NCI-H1105 treated with DMSO at 0.1 percent for 48 hours (cell line): ENCODE results near the gene IDNK.

Experiments used
- DNase-seq: peaks from one replicate; lab custom pipeline; 2025; lab: John Stamatoyannopoulos, UW

IDNK gene

GRCh38 chr9:83633676-83634075 is 10.7 kb downstream of the IDNK start:
- DNase-seq, result no peak

- DNase-seq, result no peak
Measured at GRCh38 chr9:83636813-83637212, 13.9 kb downstream of the IDNK start.

GRCh38 chr9:83637389-83637788 is 14.4 kb downstream of the IDNK start:
- no peak for DNase-seq

- no peak for DNase-seq
Measured at GRCh38 chr9:83639266-83639665, 16.3 kb downstream of the IDNK start.

GRCh38 chr9:83642793-83643192 is 19.9 kb downstream of the IDNK start:
- no peak for DNase-seq

GRCh38 chr9:83646500-83647239 is 23.7 kb downstream of the IDNK start:
- no peak for DNase-seq

- DNase-seq, result peak; percentile 11
Measured at GRCh38 chr9:83649080-83649479, 26.1 kb downstream of the IDNK start.

GRCh38 chr9:83649515-83649914 is 26.6 kb downstream of the IDNK start:
- no peak for DNase-seq

- DNase-seq, result no peak
Measured at GRCh38 chr9:83651558-83651957, 28.6 kb downstream of the IDNK start.

GRCh38 chr9:83652433-83652832 is 29.5 kb downstream of the IDNK start:
- no peak for DNase-seq

GRCh38 chr9:83655433-83655832 is 32.5 kb downstream of the IDNK start:
- no peak for DNase-seq

GRCh38 chr9:83656032-83656680 is 33.2 kb downstream of the IDNK start:
- DNase-seq, result no peak

- DNase-seq, result no peak
Measured at GRCh38 chr9:83656952-83657351, 34.0 kb downstream of the IDNK start.

- no peak for DNase-seq
Measured at GRCh38 chr9:83662933-83663332, 40.0 kb downstream of the IDNK start.

- DNase-seq, result no peak
Measured at GRCh38 chr9:83665580-83666200, 42.7 kb downstream of the IDNK start.

- DNase-seq, result no peak
Measured at GRCh38 chr9:83669067-83669466, 46.1 kb downstream of the IDNK start.

- no peak for DNase-seq
Measured at GRCh38 chr9:83670381-83670780, 47.4 kb downstream of the IDNK start.

- no peak for DNase-seq
Measured at GRCh38 chr9:83671451-83671850, 48.5 kb downstream of the IDNK start.

GRCh38 chr9:83675466-83675865 is 52.5 kb downstream of the IDNK start:
- no peak for DNase-seq

GRCh38 chr9:83677596-83677995 is 54.7 kb downstream of the IDNK start:
- DNase-seq, result no peak

GRCh38 chr9:83680233-83680632 is 57.3 kb downstream of the IDNK start:
- DNase-seq, result no peak

GRCh38 chr9:83681490-83681889 is 58.5 kb downstream of the IDNK start:
- no peak for DNase-seq

- DNase-seq, result no peak
Measured at GRCh38 chr9:83688921-83689320, 66.0 kb downstream of the IDNK start.
